DMS 273 (cell line): ENCODE data around the gene MED12L.
"Not testable (repeated sequence)": the region's sequence is repeated elsewhere in the genome, so short reads cannot be mapped to it uniquely, and the experiment has no call there.

Source experiments
- DNase-seq: peaks from one replicate; lab custom pipeline; 2025; ENCODE audit not compliant: unreplicated experiment; lab: John Stamatoyannopoulos, UW

MED12L gene

GRCh38 chr3:151236316-151236715 is 150.9 kb downstream of the MED12L start:
- no peak for DNase-seq

- DNase-seq: no peak
Observed at GRCh38 chr3:151236736-151237135, 151.3 kb downstream of the MED12L start.

GRCh38 chr3:151242006-151242405 is 156.5 kb downstream of the MED12L start:
- not testable (repeated sequence) for DNase-seq

GRCh38 chr3:151248772-151249337 is 163.4 kb downstream of the MED12L start:
- DNase-seq: peak; percentile 73

- DNase-seq: peak; percentile 35
Observed at GRCh38 chr3:151256749-151257148, 171.3 kb downstream of the MED12L start.

- DNase-seq: no peak
Observed at GRCh38 chr3:151259664-151260063, 174.2 kb downstream of the MED12L start.

GRCh38 chr3:151262871-151263525 is 177.5 kb downstream of the MED12L start:
- peak; percentile 59 for DNase-seq

- DNase-seq: no peak
Observed at GRCh38 chr3:151264605-151265004, 179.1 kb downstream of the MED12L start.

- DNase-seq: no peak
Observed at GRCh38 chr3:151265166-151265565, 179.7 kb downstream of the MED12L start.

GRCh38 chr3:151265866-151266265 is 180.4 kb downstream of the MED12L start:
- DNase-seq: peak; percentile 58

- DNase-seq: no peak
Observed at GRCh38 chr3:151267066-151267465, 181.6 kb downstream of the MED12L start.

GRCh38 chr3:151268267-151269235 is 183.1 kb downstream of the MED12L start:
- no peak for DNase-seq

- no peak for DNase-seq
Observed at GRCh38 chr3:151269631-151270030, 184.2 kb downstream of the MED12L start.

GRCh38 chr3:151275091-151275490 is 189.6 kb downstream of the MED12L start:
- peak; percentile 85 for DNase-seq

GRCh38 chr3:151276038-151276686 is 190.7 kb downstream of the MED12L start:
- DNase-seq: no peak

- DNase-seq: no peak
Observed at GRCh38 chr3:151276687-151277042, 191.2 kb downstream of the MED12L start.

- DNase-seq: no peak
Observed at GRCh38 chr3:151278230-151278629, 192.8 kb downstream of the MED12L start, which contains the start of gene P2RY14. TSS of gene P2RY14 (minus strand) at chr3:151278542. CDS start at chr3:151214316, 64,226 bp downstream.

- no peak for DNase-seq
Observed at GRCh38 chr3:151281671-151282324, 196.3 kb downstream of the MED12L start.

- DNase-seq: peak; percentile 76
Observed at GRCh38 chr3:151282921-151283320, 197.5 kb downstream of the MED12L start.

- DNase-seq: no peak
Observed at GRCh38 chr3:151283387-151283786, 197.9 kb downstream of the MED12L start.
